ENCODE measurements around the gene OLIG3. TPM values are rescaled to one million over a fixed set of nuclear protein-coding genes. Genes with fewer than 3 reads are reported as not detected.

The OLIG3 gene
- total RNA-seq, 1 donor from 2014 or later: not detected

- Histone ChIP-seq H4K20me1 (ENCODE audit: low read depth) (peaks cover 3% of the 10 kb centered on the region), H3K4me1 (peaks cover 27% of the 10 kb centered on the region), H3F3A (ENCODE audit: low read depth) (peaks cover 14% of the 10 kb centered on the region), H3K9ac (no peak overlapping the region), H3K4me3 (no peak overlapping the region), H3K9me3 (ENCODE audit: low read depth) (no peaks in the 10 kb centered on the region), H3K36me3 (no peaks in the 10 kb centered on the region), H3K79me2 (ENCODE audit: low read depth) (no peaks in the 10 kb centered on the region), H3K4me2 (no peak overlapping the region), H3K27me3 (peaks cover 48% of the 10 kb centered on the region), H3K27ac (no peak overlapping the region), H2AFZ (replicated peaks) (no peak overlapping the region)
- Mint-ChIP-seq H3K9me3 (peaks cover 7% of the 10 kb centered on the region), H3K27me3 (ENCODE audit: insufficient read depth, low read depth) (peaks cover 24% of the 10 kb centered on the region), H3K4me1 (peaks cover 31% of the 10 kb centered on the region), H3K36me3 (no peaks in the 10 kb centered on the region), H3K4me3 (no peak overlapping the region), H3K27ac (no peak overlapping the region)
- no peak for DNase-seq (ENCODE audit: low spot score)
- TF ChIP-seq EZH2 (IDR thresholded peaks at IDR 0.05) (no peak), EZH2phosphoT487 (IDR thresholded peaks at IDR 0.05) (no peak)
- TF ChIP-seq, protein P1, sequence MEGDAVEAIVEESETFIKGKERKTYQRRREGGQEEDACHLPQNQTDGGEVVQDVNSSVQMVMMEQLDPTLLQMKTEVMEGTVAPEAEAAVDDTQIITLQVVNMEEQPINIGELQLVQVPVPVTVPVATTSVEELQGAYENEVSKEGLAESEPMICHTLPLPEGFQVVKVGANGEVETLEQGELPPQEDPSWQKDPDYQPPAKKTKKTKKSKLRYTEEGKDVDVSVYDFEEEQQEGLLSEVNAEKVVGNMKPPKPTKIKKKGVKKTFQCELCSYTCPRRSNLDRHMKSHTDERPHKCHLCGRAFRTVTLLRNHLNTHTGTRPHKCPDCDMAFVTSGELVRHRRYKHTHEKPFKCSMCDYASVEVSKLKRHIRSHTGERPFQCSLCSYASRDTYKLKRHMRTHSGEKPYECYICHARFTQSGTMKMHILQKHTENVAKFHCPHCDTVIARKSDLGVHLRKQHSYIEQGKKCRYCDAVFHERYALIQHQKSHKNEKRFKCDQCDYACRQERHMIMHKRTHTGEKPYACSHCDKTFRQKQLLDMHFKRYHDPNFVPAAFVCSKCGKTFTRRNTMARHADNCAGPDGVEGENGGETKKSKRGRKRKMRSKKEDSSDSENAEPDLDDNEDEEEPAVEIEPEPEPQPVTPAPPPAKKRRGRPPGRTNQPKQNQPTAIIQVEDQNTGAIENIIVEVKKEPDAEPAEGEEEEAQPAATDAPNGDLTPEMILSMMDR (IDR thresholded peaks at IDR 0.05): no peak
Measured at GRCh38 chr6:137520520-137520919, 26.3 kb upstream of the OLIG3 start.

- TF ChIP-seq, protein P1 (IDR thresholded peaks at IDR 0.05): no peak
- TF ChIP-seq EZH2 (IDR thresholded peaks at IDR 0.05) (no peak), EZH2phosphoT487 (IDR thresholded peaks at IDR 0.05) (no peak)
- Histone ChIP-seq H3K27ac (no peak overlapping the region), H4K20me1 (ENCODE audit: low read depth) (peaks cover 3% of the 10 kb centered on the region), H3K9ac (no peak overlapping the region), H3K27me3 (peaks cover 57% of the 10 kb centered on the region), H3K9me3 (ENCODE audit: low read depth) (no peaks in the 10 kb centered on the region), H3F3A (ENCODE audit: low read depth) (peaks cover 14% of the 10 kb centered on the region), H3K36me3 (no peaks in the 10 kb centered on the region), H2AFZ (replicated peaks) (no peak overlapping the region), H3K4me2 (no peak overlapping the region), H3K4me1 (peaks cover 27% of the 10 kb centered on the region), H3K4me3 (no peak overlapping the region), H3K79me2 (ENCODE audit: low read depth) (no peaks in the 10 kb centered on the region)
- no peak overlapping the region for H3K27ac Mint-ChIP-seq
- H3K9me3 Mint-ChIP-seq: peaks cover 2% of the 10 kb centered on the region
- no peaks in the 10 kb centered on the region for H3K36me3 Mint-ChIP-seq
- H3K4me1 Mint-ChIP-seq: peaks cover 31% of the 10 kb centered on the region
- no peak overlapping the region for H3K4me3 Mint-ChIP-seq
- H3K27me3 Mint-ChIP-seq (ENCODE audit: insufficient read depth, low read depth): peaks cover 29% of the 10 kb centered on the region
- peak; percentile 55 for DNase-seq (ENCODE audit: low spot score)
Measured at GRCh38 chr6:137519629-137520176, 25.5 kb upstream of the OLIG3 start.

- peaks cover 34% of the 10 kb centered on the region for H3K4me1 Mint-ChIP-seq
- H3K4me1 ChIP-seq: peaks cover 30% of the 10 kb centered on the region
- H3F3A ChIP-seq (ENCODE audit: low read depth): peaks cover 18% of the 10 kb centered on the region
- H3K4me3 Mint-ChIP-seq: no peak overlapping the region
- no peak for DNase-seq (ENCODE audit: low spot score)
- H2AFZ ChIP-seq (replicated peaks): no peak overlapping the region
- no peak overlapping the region for H3K27ac Mint-ChIP-seq
- H3K27me3 ChIP-seq: peaks cover 69% of the 10 kb centered on the region
- TF ChIP-seq EZH2 (IDR thresholded peaks at IDR 0.05) (no peak), EZH2phosphoT487 (IDR thresholded peaks at IDR 0.05) (no peak)
- TF ChIP-seq, protein P1 (IDR thresholded peaks at IDR 0.05): no peak
- H3K27me3 Mint-ChIP-seq (ENCODE audit: insufficient read depth, low read depth): peaks cover 29% of the 10 kb centered on the region
- no peaks in the 10 kb centered on the region for H3K9me3 ChIP-seq (ENCODE audit: low read depth)
- no peaks in the 10 kb centered on the region for H3K79me2 ChIP-seq (ENCODE audit: low read depth)
- no peak overlapping the region for H3K4me3 ChIP-seq
- no peak overlapping the region for H3K27ac ChIP-seq
- H3K9ac ChIP-seq: no peak overlapping the region
- H3K4me2 ChIP-seq: no peak overlapping the region
- H3K36me3 Mint-ChIP-seq: no peaks in the 10 kb centered on the region
- H4K20me1 ChIP-seq (ENCODE audit: low read depth): peaks cover 3% of the 10 kb centered on the region
- H3K9me3 Mint-ChIP-seq: peaks cover 2% of the 10 kb centered on the region
- H3K36me3 ChIP-seq: no peaks in the 10 kb centered on the region
Measured at GRCh38 chr6:137518386-137518983, 24.3 kb upstream of the OLIG3 start.

All from neural progenitor cell (in vitro differentiated cells).